Progenitor cell of endocrine pancreas (in vitro differentiated cells): ENCODE measurements around the gene STT3B. TPM values are rescaled to one million over a fixed set of nuclear protein-coding genes. Genes with fewer than 3 reads are reported as not detected.

Source experiments
- DNase-seq: peaks from one replicate; pipeline ENCODE4 v3.0.0; 2021; ENCODE audit warnings: low spot score; ENCODE audit not compliant: unreplicated experiment
- H3K27ac Mint-ChIP-seq: 2 replicates; pipeline ENCODE4 v1.8.0; 2021; ENCODE audit warnings: mild to moderate bottlenecking, moderate library complexity, mixed read lengths
- H3K27me3 Mint-ChIP-seq: 2 replicates; pipeline ENCODE4 v1.8.0; 2021; ENCODE audit warnings: mixed read lengths
- H3K36me3 Mint-ChIP-seq: 2 replicates; pipeline ENCODE4 v1.8.0; 2022; ENCODE audit warnings: mixed read lengths; ENCODE audit not compliant: insufficient read depth
- H3K4me1 Mint-ChIP-seq: 2 replicates; pipeline ENCODE4 v1.8.0; 2021; ENCODE audit warnings: low read depth, mixed read lengths
- H3K4me3 Mint-ChIP-seq: 2 replicates; pipeline ENCODE4 v1.8.0; 2021; ENCODE audit warnings: low read depth, mild to moderate bottlenecking, moderate library complexity, mixed read lengths
- H3K9me3 Mint-ChIP-seq: 2 replicates; pipeline ENCODE4 v1.8.0; 2021; ENCODE audit warnings: low read depth, mixed read lengths
- CTCF ChIP-seq: fragments of 200-600 bp; sonication (generic); IDR thresholded peaks from one replicate; pipeline ENCODE4 v1.5.0; 2021; ENCODE audit warnings: antibody characterized with exemption, mild to moderate bottlenecking; ENCODE audit not compliant: unreplicated experiment
- total RNA-seq: library from RNA; stranded (reverse); gene quantifications from 2 replicates; pipeline ENCODE4 v1.2.1, GENCODE V29; 2021

STT3B gene
- total RNA-seq, 1 donor from 2014 or later: 154 TPM

DNA sequence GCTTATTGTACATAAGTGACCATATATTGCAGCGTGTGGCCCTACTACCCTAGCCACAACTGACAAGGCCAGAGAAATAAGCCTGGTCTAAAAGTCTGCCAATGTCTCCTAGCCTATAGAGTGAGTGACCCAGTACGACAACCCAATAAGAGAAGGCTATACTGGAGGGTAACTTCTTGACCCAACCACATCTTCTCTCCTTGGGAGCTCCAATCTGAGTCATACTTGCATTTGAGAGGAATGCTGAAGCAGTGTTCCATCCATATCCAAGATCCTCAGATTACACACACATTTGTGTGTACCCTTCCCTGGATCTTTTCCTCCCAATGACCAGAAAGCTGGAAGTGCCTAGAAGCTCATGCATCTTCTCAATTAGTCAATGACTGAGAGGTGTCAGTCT lies 11.3 kb upstream of the STT3B start:
- Mint-ChIP-seq H3K27me3 (no peaks in the 10 kb centered on the region), H3K9me3 (no peaks in the 10 kb centered on the region), H3K27ac (no peak overlapping the region), H3K36me3 (no peaks in the 10 kb centered on the region), H3K4me1 (no peaks in the 10 kb centered on the region), H3K4me3 (no peak overlapping the region)
- no peak for TF ChIP-seq CTCF
- DNase-seq: no peak

DNA sequence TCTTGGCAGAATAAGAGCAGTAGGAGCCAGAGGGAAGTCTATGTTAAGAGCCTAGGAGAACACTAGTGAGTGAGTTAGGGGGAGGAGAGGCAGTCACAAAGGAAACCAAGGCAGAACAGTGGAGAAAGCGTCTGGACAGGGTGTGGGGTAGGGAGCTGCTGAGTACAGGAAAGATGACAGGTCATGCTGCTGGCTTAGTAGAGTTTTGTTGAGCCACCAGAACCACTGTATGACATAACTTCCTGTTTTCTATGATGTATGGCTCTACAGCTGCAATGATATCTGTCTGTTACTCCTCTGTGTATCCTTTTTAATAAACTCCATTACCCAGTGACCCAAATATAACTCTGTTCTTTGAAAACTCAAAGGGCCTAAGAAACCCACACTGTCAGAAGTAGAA lies 10.6 kb upstream of the STT3B start:
- Mint-ChIP-seq H3K36me3 (no peaks in the 10 kb centered on the region), H3K27me3 (no peaks in the 10 kb centered on the region), H3K9me3 (no peaks in the 10 kb centered on the region), H3K4me1 (no peaks in the 10 kb centered on the region), H3K4me3 (no peak overlapping the region), H3K27ac (no peak overlapping the region)
- DNase-seq: no peak
- TF ChIP-seq CTCF: no peak

- Mint-ChIP-seq H3K4me3 (no peak overlapping the region), H3K9me3 (no peaks in the 10 kb centered on the region), H3K27ac (no peak overlapping the region), H3K36me3 (no peaks in the 10 kb centered on the region), H3K4me1 (no peaks in the 10 kb centered on the region), H3K27me3 (no peaks in the 10 kb centered on the region)
- TF ChIP-seq CTCF: no peak
- no peak for DNase-seq
These were observed 9.2 kb upstream of the STT3B start for GRCh38 chr3:31523543-31523942.

DNA sequence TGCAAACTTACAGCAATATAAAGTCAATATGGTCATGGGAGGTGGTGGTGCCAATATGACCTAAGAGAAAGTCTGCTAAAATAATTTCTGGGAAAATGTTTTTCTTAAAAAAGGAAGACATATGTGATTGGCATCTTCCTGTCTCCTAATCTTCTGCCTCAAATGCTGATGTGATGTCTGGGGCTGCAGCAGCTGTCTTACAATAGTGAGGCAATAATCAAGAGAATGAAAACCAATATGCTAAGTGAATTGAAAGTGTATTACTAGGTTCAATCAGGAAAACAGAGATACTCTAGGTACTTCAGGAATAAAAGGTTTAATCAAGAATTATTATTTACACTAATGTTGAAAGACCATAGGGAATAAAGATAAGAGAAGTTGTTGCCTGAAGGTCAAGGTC lies 7.2 kb upstream of the STT3B start:
- Mint-ChIP-seq H3K9me3 (no peaks in the 10 kb centered on the region), H3K27me3 (no peaks in the 10 kb centered on the region), H3K27ac (no peak overlapping the region), H3K36me3 (no peaks in the 10 kb centered on the region), H3K4me3 (no peak overlapping the region), H3K4me1 (no peaks in the 10 kb centered on the region)
- TF ChIP-seq CTCF: no peak
- no peak for DNase-seq

- Mint-ChIP-seq H3K4me1 (peaks cover 4% of the 10 kb centered on the region), H3K36me3 (no peaks in the 10 kb centered on the region), H3K4me3 (no peak overlapping the region), H3K27me3 (no peaks in the 10 kb centered on the region), H3K9me3 (no peaks in the 10 kb centered on the region), H3K27ac (no peak overlapping the region)
- TF ChIP-seq CTCF: no peak
- no peak for DNase-seq
These were observed 3.3 kb upstream of the STT3B start for GRCh38 chr3:31529421-31529820.
